Measurements from ENCODE around the gene NTNG2. TPM values are rescaled to one million over a fixed set of nuclear protein-coding genes. Genes with fewer than 3 reads are reported as not detected.

NTNG2 gene
- total and polyA plus RNA-seq, 2 donors (not counting 1 experiment from before 2014, with no cell fraction given): 1.3 to 2.1 TPM

- no peak overlapping the region for H3K27ac ChIP-seq (ENCODE audit: insufficient read depth, low read length)
- DNase-seq (ENCODE audit: low read depth in 2 of 2): no peak
- H3K4me2 ChIP-seq (ENCODE audit: extremely low read depth, insufficient read depth, low read length): no peak overlapping the region
- H3K4me1 ChIP-seq (ENCODE audit: control insufficient read depth, extremely low read depth, insufficient read depth, low read length): no peaks in the 10 kb centered on the region
- no peak overlapping the region for H3K4me3 ChIP-seq (replicated peaks in 1 of 4; ENCODE audit: control extremely low read depth in 1 of 4, insufficient read depth in 1 of 4, low read depth in 3 of 4, low read length in 4 of 4)
- H3K79me2 ChIP-seq (ENCODE audit: control insufficient read depth, insufficient read depth, low read length): no peaks in the 10 kb centered on the region
- no peaks in the 10 kb centered on the region for H3K9me3 ChIP-seq (ENCODE audit: control insufficient read depth, insufficient read depth, low read depth, low read length)
- H4K20me1 ChIP-seq (ENCODE audit: control insufficient read depth, extremely low read depth, insufficient read depth, low read length): no peaks in the 10 kb centered on the region
- TF ChIP-seq CTCF (conservative IDR thresholded peaks at IDR 0.05 in 1 of 2, IDR thresholded peaks at IDR 0.05 in 1 of 2; ENCODE audit: low read depth in 1 of 2, low read length in 2 of 2) (no peak), EZH2 (IDR thresholded peaks at IDR 0.05; ENCODE audit: low read length, missing control alignments) (no peak)
- no peak overlapping the region for H2AFZ ChIP-seq (ENCODE audit: low read length)
- peaks cover 6% of the 10 kb centered on the region for H3K27me3 ChIP-seq (ENCODE audit: control insufficient read depth, insufficient read depth, low read length)
- H3K36me3 ChIP-seq (ENCODE audit: control insufficient read depth, insufficient read depth, low read length): no peaks in the 10 kb centered on the region
- no peak overlapping the region for H3K9ac ChIP-seq (ENCODE audit: insufficient read depth, low read length)
These were observed 14.5 kb upstream of the NTNG2 start for GRCh38 chr9:132147331-132147730.

GRCh38 chr9:132147839-132148238, 14.0 kb upstream of the NTNG2 start:
- H3K4me1 ChIP-seq (ENCODE audit: control insufficient read depth, extremely low read depth, insufficient read depth, low read length): no peaks in the 10 kb centered on the region
- no peak overlapping the region for H2AFZ ChIP-seq (ENCODE audit: low read length)
- H3K4me2 ChIP-seq (ENCODE audit: extremely low read depth, insufficient read depth, low read length): no peak overlapping the region
- H4K20me1 ChIP-seq (ENCODE audit: control insufficient read depth, extremely low read depth, insufficient read depth, low read length): no peaks in the 10 kb centered on the region
- H3K9me3 ChIP-seq (ENCODE audit: control insufficient read depth, insufficient read depth, low read depth, low read length): no peaks in the 10 kb centered on the region
- H3K79me2 ChIP-seq (ENCODE audit: control insufficient read depth, insufficient read depth, low read length): no peaks in the 10 kb centered on the region
- H3K36me3 ChIP-seq (ENCODE audit: control insufficient read depth, insufficient read depth, low read length): no peaks in the 10 kb centered on the region
- H3K4me3 ChIP-seq (replicated peaks in 1 of 4; ENCODE audit: control extremely low read depth in 1 of 4, insufficient read depth in 1 of 4, low read depth in 3 of 4, low read length in 4 of 4): no peak overlapping the region
- DNase-seq (ENCODE audit: low read depth in 2 of 2): no peak
- H3K27ac ChIP-seq (ENCODE audit: insufficient read depth, low read length): no peak overlapping the region
- H3K27me3 ChIP-seq (ENCODE audit: control insufficient read depth, insufficient read depth, low read length): peaks cover 6% of the 10 kb centered on the region
- no peak overlapping the region for H3K9ac ChIP-seq (ENCODE audit: insufficient read depth, low read length)
- TF ChIP-seq EZH2 (IDR thresholded peaks at IDR 0.05; ENCODE audit: low read length, missing control alignments) (no peak), CTCF (conservative IDR thresholded peaks at IDR 0.05 in 1 of 2, IDR thresholded peaks at IDR 0.05 in 1 of 2; ENCODE audit: low read depth in 1 of 2, low read length in 2 of 2) (no peak)

GRCh38 chr9:132150256-132150655, 11.6 kb upstream of the NTNG2 start:
- no peak overlapping the region for H2AFZ ChIP-seq (ENCODE audit: low read length)
- H3K36me3 ChIP-seq (ENCODE audit: control insufficient read depth, insufficient read depth, low read length): no peaks in the 10 kb centered on the region
- H3K9me3 ChIP-seq (ENCODE audit: control insufficient read depth, insufficient read depth, low read depth, low read length): no peaks in the 10 kb centered on the region
- no peak overlapping the region for H3K27ac ChIP-seq (ENCODE audit: insufficient read depth, low read length)
- H3K27me3 ChIP-seq (ENCODE audit: control insufficient read depth, insufficient read depth, low read length): peaks cover 4% of the 10 kb centered on the region
- no peaks in the 10 kb centered on the region for H3K4me1 ChIP-seq (ENCODE audit: control insufficient read depth, extremely low read depth, insufficient read depth, low read length)
- H3K4me2 ChIP-seq (ENCODE audit: extremely low read depth, insufficient read depth, low read length): no peak overlapping the region
- no peak for DNase-seq (ENCODE audit: low read depth in 2 of 2)
- no peaks in the 10 kb centered on the region for H3K79me2 ChIP-seq (ENCODE audit: control insufficient read depth, insufficient read depth, low read length)
- no peaks in the 10 kb centered on the region for H4K20me1 ChIP-seq (ENCODE audit: control insufficient read depth, extremely low read depth, insufficient read depth, low read length)
- TF ChIP-seq EZH2 (IDR thresholded peaks at IDR 0.05; ENCODE audit: low read length, missing control alignments) (no peak), CTCF (conservative IDR thresholded peaks at IDR 0.05 in 1 of 2, IDR thresholded peaks at IDR 0.05 in 1 of 2; ENCODE audit: low read depth in 1 of 2, low read length in 2 of 2) (no peak)
- H3K4me3 ChIP-seq (replicated peaks in 1 of 4; ENCODE audit: control extremely low read depth in 1 of 4, insufficient read depth in 1 of 4, low read depth in 3 of 4, low read length in 4 of 4): no peak overlapping the region
- no peak overlapping the region for H3K9ac ChIP-seq (ENCODE audit: insufficient read depth, low read length)
